SU-DHL-6 (cell line): ENCODE measurements around the gene RPS29.

Source experiments
- CTCF ChIP-seq: fragments of 200-600 bp; sonication (generic); IDR thresholded peaks from one replicate; pipeline ENCODE4 v1.5.1; 2017; ENCODE audit warnings: antibody characterized with exemption, mild to moderate bottlenecking, low read length, moderate library complexity; ENCODE audit not compliant: insufficient read depth, poor library complexity, severe bottlenecking
- EZH2phosphoT487 ChIP-seq: fragments of 200-600 bp; sonication (generic), shearing (Covaris generic); conservative IDR thresholded peaks from 2 replicates; pipeline ENCODE4 v1.6.1; 2018; ENCODE audit warnings: mild to moderate bottlenecking, antibody characterized with exemption, low read length, moderate library complexity, mixed read lengths

- TF ChIP-seq CTCF, result no peak
- no peak for TF ChIP-seq EZH2phosphoT487
Measured at GRCh38 chr14:49598485-49599300, 12.5 kb upstream of the RPS29 start, which contains the start of gene LRR1.
